ENCODE data around the gene SLC23A3. TPM values are rescaled to one million over a fixed set of nuclear protein-coding genes. Genes with fewer than 3 reads are reported as not detected.
A peak's percentile ranks its signal among the peaks of the same experiment; 100 is the strongest.

The SLC23A3 gene
- total and polyA plus RNA-seq, 4 donors = 0.23 to 2.4 (median 0.66) TPM

- no peaks in the 10 kb centered on the region for H3K27me3 ChIP-seq (ENCODE audit: control insufficient read depth in 4 of 4, insufficient read depth in 4 of 4, low read length in 3 of 4)
- TF ChIP-seq TAF1 (conservative IDR thresholded peaks at IDR 0.05) (no peak), EGR1 (IDR thresholded peaks at IDR 0.05; ENCODE audit: low read depth in 2 of 2) (no peak), FOXA2 (IDR thresholded peaks at IDR 0.05) (no peak), GABPA (IDR thresholded peaks at IDR 0.05 in 1 of 2, conservative IDR thresholded peaks at IDR 0.05 in 1 of 2) (no peak)
- no peak overlapping the region for H3K9ac ChIP-seq (ENCODE audit: low read depth in 1 of 2, low read length in 2 of 2)
- H3K9me3 ChIP-seq (ENCODE audit: control insufficient read depth in 4 of 4, low read length in 3 of 4) = no peaks in the 10 kb centered on the region
- H3K4me3 ChIP-seq (ENCODE audit: low read depth in 1 of 3, low read length in 3 of 3) = no peak overlapping the region
- 89% methylated on average over 4 of the region's 4 CpGs for WGBS
- no peak overlapping the region for H3K27ac ChIP-seq (ENCODE audit: low read depth in 1 of 2, low read length in 2 of 2)
- no peak for DNase-seq (ENCODE audit: low spot score)
- peaks cover 4 to 13% (median 7%) of the 10 kb centered on the region in 4 donors for H3K4me1 ChIP-seq (ENCODE audit: control insufficient read depth in 4 of 4, insufficient read depth in 4 of 4, low read length in 3 of 4)
- no peaks in the 10 kb centered on the region for H3K36me3 ChIP-seq (ENCODE audit: control insufficient read depth in 4 of 4, insufficient read depth in 3 of 4, low read depth in 1 of 4, low read length in 3 of 4)
Observed at GRCh38 chr2:219133976-219134375, 35.9 kb downstream of the SLC23A3 start.

- Histone ChIP-seq H3K9me3 (ENCODE audit: control insufficient read depth in 4 of 4, low read length in 3 of 4) (no peaks in the 10 kb centered on the region), H3K4me1 (ENCODE audit: control insufficient read depth in 4 of 4, insufficient read depth in 4 of 4, low read length in 3 of 4) (peaks cover 13 to 25% (median 14%) of the 10 kb centered on the region in 4 donors), H3K4me3 (ENCODE audit: low read depth in 1 of 3, low read length in 3 of 3) (no peak overlapping the region), H3K27ac (ENCODE audit: low read depth in 1 of 2, low read length in 2 of 2) (no peak overlapping the region), H3K36me3 (ENCODE audit: control insufficient read depth in 4 of 4, insufficient read depth in 3 of 4, low read depth in 1 of 4, low read length in 3 of 4) (no peaks in the 10 kb centered on the region), H3K9ac (ENCODE audit: low read depth in 1 of 2, low read length in 2 of 2) (no peak overlapping the region), H3K27me3 (ENCODE audit: control insufficient read depth in 4 of 4, insufficient read depth in 4 of 4, low read length in 3 of 4) (no peaks in the 10 kb centered on the region)
- TF ChIP-seq RAD21 (IDR thresholded peaks at IDR 0.05) (peak in 1 of 2 donors; percentile 9), HNF4G (IDR thresholded peaks at IDR 0.05) (peak; percentile 86), REST (IDR thresholded peaks at IDR 0.05) (no peak), YY1 (IDR thresholded peaks at IDR 0.05) (peak; percentile 21), NR2F2 (IDR thresholded peaks at IDR 0.05) (no peak), MAX (IDR thresholded peaks at IDR 0.05) (peak; percentile 43), HNF4A (conservative IDR thresholded peaks at IDR 0.05) (peak; percentile 94 to 99), EGR1 (IDR thresholded peaks at IDR 0.05; ENCODE audit: low read depth in 2 of 2) (no peak), SP1 (IDR thresholded peaks at IDR 0.05) (peak; percentile 63), JUND (IDR thresholded peaks at IDR 0.05) (peak in 1 of 2 donors; percentile 28), GABPA (IDR thresholded peaks at IDR 0.05 in 1 of 2, conservative IDR thresholded peaks at IDR 0.05 in 1 of 2) (no peak), RXRA (IDR thresholded peaks at IDR 0.05) (peak; percentile 35 to 48), FOXA2 (IDR thresholded peaks at IDR 0.05) (no peak)
- TF ChIP-seq, protein P1, sequence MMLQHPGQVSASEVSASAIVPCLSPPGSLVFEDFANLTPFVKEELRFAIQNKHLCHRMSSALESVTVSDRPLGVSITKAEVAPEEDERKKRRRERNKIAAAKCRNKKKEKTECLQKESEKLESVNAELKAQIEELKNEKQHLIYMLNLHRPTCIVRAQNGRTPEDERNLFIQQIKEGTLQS (IDR thresholded peaks at IDR 0.05) = no peak
- TF ChIP-seq, protein P2, sequence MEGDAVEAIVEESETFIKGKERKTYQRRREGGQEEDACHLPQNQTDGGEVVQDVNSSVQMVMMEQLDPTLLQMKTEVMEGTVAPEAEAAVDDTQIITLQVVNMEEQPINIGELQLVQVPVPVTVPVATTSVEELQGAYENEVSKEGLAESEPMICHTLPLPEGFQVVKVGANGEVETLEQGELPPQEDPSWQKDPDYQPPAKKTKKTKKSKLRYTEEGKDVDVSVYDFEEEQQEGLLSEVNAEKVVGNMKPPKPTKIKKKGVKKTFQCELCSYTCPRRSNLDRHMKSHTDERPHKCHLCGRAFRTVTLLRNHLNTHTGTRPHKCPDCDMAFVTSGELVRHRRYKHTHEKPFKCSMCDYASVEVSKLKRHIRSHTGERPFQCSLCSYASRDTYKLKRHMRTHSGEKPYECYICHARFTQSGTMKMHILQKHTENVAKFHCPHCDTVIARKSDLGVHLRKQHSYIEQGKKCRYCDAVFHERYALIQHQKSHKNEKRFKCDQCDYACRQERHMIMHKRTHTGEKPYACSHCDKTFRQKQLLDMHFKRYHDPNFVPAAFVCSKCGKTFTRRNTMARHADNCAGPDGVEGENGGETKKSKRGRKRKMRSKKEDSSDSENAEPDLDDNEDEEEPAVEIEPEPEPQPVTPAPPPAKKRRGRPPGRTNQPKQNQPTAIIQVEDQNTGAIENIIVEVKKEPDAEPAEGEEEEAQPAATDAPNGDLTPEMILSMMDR (IDR thresholded peaks at IDR 0.05; ENCODE audit: low read depth, low read length, missing input control) = no peak
- 67% methylated on average over 4 of the region's 4 CpGs for WGBS
- DNase-seq (ENCODE audit: low spot score) = no peak
Observed at GRCh38 chr2:219131744-219132143, 38.1 kb downstream of the SLC23A3 start.
